Testis (tissue), 3 donors: Measurements from ENCODE around the gene GRIA3. TPM values are rescaled to one million over a fixed set of nuclear protein-coding genes. Genes with fewer than 3 reads are reported as not detected.

Source experiments
- DNase-seq: peaks from one replicate; pipeline ENCODE4 v3.0.0-alpha.2; 2019
- H3K27ac ChIP-seq, 2 donors: fragments of 200-600 bp; sonication (generic); one replicate each; pipeline ENCODE4 v1.5.1; 2019
- H3K27me3 ChIP-seq: fragments of 200-600 bp; sonication (generic); one replicate; pipeline ENCODE4 v1.5.1; 2019
- H3K36me3 ChIP-seq: fragments of 200-600 bp; sonication (generic); one replicate; pipeline ENCODE4 v1.5.1; 2017; ENCODE audit warnings: low read depth; ENCODE audit errors: missing control alignments
- H3K4me1 ChIP-seq: fragments of 200-600 bp; sonication (generic); one replicate; pipeline ENCODE4 v1.5.1; 2019
- H3K4me3 ChIP-seq, 2 donors: fragments of 200-600 bp; sonication (generic); one replicate each; pipeline ENCODE4 v1.5.1; 2017 to 2019
- H3K9me3 ChIP-seq: fragments of 200-600 bp; sonication (generic); one replicate; pipeline ENCODE4 v1.5.1; 2017
- CTCF ChIP-seq, 3 experiments: fragments of 450-650 bp in 2 of 3; fragments of 200-600 bp in 1 of 3; sonication (generic) in 1 of 3; IDR thresholded peaks; one replicate each; pipeline ENCODE4 v1.5.1; 2016 to 2019; ENCODE audit warnings: antibody characterized with exemption in 3 of 3, mild to moderate bottlenecking in 2 of 3, moderate library complexity in 1 of 3
- POLR2A ChIP-seq: fragments of 450-650 bp; IDR thresholded peaks from one replicate; pipeline ENCODE4 v1.6.1; 2017; ENCODE audit warnings: antibody characterized with exemption, mild to moderate bottlenecking, moderate library complexity
- WGBS, 2 donors: methylation state at CpG; one replicate each; pipeline ENCODE4 v1.1.5; 2018; 5-methylcytosine and 5-hydroxymethylcytosine counted together
- intact Hi-C: fragments of 100-400 bp; cut with DNase I; formaldehyde crosslinking; loops from one replicate; pipeline ENCODE4 v1.15.1; 2023; ENCODE audit warnings: low total_unique reads
- polyA plus RNA-seq: library from polyadenylated mRNA; stranded (reverse); fragments of 350-450 nt; fragmentation: Illumina TruSeq; extraction: RNeasy Lipid Tissue Mini Kit (QIAGEN cat#74804); gene quantifications from one replicate; pipeline ENCODE4 v1.2.3, GENCODE V29; 2014; ENCODE audit warnings: low read depth, low replicate concordance; ENCODE audit not compliant: insufficient read depth
- total RNA-seq, 2 donors: library from RNA; depleted of rRNA; stranded (reverse); fragments of >200 nt; gene quantifications; one replicate each; pipeline ENCODE4 v1.2.3, GENCODE V29; 2016

The GRIA3 gene
- total and polyA plus RNA-seq, 3 donors from 2014 or later, result 1.2 to 2.4 (median 2.0) TPM

GRCh38 chrX:123424546-123424945, 240.5 kb downstream of the GRIA3 start:
- H3K9me3 ChIP-seq, result no peaks in the 10 kb centered on the region
- no peak for TF ChIP-seq CTCF (IDR thresholded peaks at IDR 0.05)
- TF ChIP-seq POLR2A, result no peak
- intact Hi-C loops, result no loop called here
- DNase-seq, result no peak
- H3K4me3 ChIP-seq, result no peak overlapping the region
- no peaks in the 10 kb centered on the region for H3K4me1 ChIP-seq
- H3K36me3 ChIP-seq, result no peaks in the 10 kb centered on the region
- H3K27ac ChIP-seq, result no peak overlapping the region
- no peaks in the 10 kb centered on the region for H3K27me3 ChIP-seq

- DNase-seq, result no peak
- no peaks in the 10 kb centered on the region for H3K27me3 ChIP-seq
- TF ChIP-seq CTCF (IDR thresholded peaks at IDR 0.05) (no peak), POLR2A (no peak)
- no peaks in the 10 kb centered on the region for H3K9me3 ChIP-seq
- intact Hi-C loops, result no loop called here
- no peaks in the 10 kb centered on the region for H3K36me3 ChIP-seq
- no peak overlapping the region for H3K27ac ChIP-seq
- no peak overlapping the region for H3K4me3 ChIP-seq
- 68 to 71% methylated on average over 2 of the region's 2 CpGs for WGBS, 2 donors
- H3K4me1 ChIP-seq, result no peaks in the 10 kb centered on the region
Observed at GRCh38 chrX:123425471-123425870, 241.4 kb downstream of the GRIA3 start.

GRCh38 chrX:123425904-123426303, 241.8 kb downstream of the GRIA3 start:
- Histone ChIP-seq H3K9me3 (no peaks in the 10 kb centered on the region), H3K27me3 (no peaks in the 10 kb centered on the region), H3K27ac (no peak overlapping the region), H3K4me3 (no peak overlapping the region), H3K4me1 (no peaks in the 10 kb centered on the region), H3K36me3 (no peaks in the 10 kb centered on the region)
- intact Hi-C loops, result no loop called here
- WGBS, 2 donors, result 40 to 54% methylated on average over 3 of the region's 3 CpGs
- TF ChIP-seq CTCF (IDR thresholded peaks at IDR 0.05), result no peak
- no peak for TF ChIP-seq POLR2A
- DNase-seq, result no peak

GRCh38 chrX:123432361-123433150, 248.5 kb downstream of the GRIA3 start:
- Histone ChIP-seq H3K4me1 (no peaks in the 10 kb centered on the region), H3K36me3 (no peaks in the 10 kb centered on the region), H3K9me3 (no peaks in the 10 kb centered on the region), H3K4me3 (no peak overlapping the region), H3K27ac (no peak overlapping the region), H3K27me3 (no peaks in the 10 kb centered on the region)
- no peak for DNase-seq
- WGBS, 2 donors, result 78 to 92% methylated on average over 2 to 4 of the region's 4 CpGs
- TF ChIP-seq POLR2A (no peak), CTCF (IDR thresholded peaks at IDR 0.05) (no peak)
- intact Hi-C loops, result no loop called here
